ENCODE results near the gene TSPO2. TPM values are rescaled to one million over a fixed set of nuclear protein-coding genes. Genes with fewer than 3 reads are reported as not detected.

Gene TSPO2
- total and polyA plus RNA-seq, 2 of the 13 experiments (the other 11 are each of a cell fraction or from before 2014, with no cell fraction given) = 0.55 TPM; not detected in 1

DNA sequence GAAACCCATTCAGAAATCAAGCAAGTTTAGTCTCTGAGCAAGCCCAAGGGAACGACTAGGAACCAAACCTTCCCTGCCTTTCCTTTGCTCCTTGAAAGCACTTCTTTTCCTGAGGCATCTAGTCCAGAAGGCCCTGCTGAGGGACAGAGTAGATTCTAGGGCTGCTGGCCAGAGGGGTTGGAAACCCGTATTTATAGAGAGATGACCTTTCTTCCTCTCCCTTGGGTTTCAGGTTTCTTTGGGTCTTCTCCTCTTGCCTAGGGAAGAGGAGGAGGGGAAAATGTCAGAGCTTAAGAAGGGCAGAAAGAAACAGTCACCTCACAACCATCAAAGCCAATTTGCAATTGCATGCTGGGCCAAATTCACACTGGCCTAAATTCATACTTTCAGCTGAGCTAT, 16.5 kb downstream of the TSPO2 start:
- Histone ChIP-seq H3K36me3 (replicated peaks in 1 of 2; ENCODE audit: control insufficient read depth in 1 of 2, insufficient read depth in 2 of 2, low read length in 2 of 2) (peaks cover 6 to 7% of the 10 kb centered on the region in 2 experiments; a peak in 4 of 5 replicates), H3K4me1 (ENCODE audit: insufficient read depth, low read length) (peaks cover 73% of the 10 kb centered on the region), H3K4me3 (replicated peaks in 1 of 3; ENCODE audit: insufficient read depth in 1 of 3, low read depth in 2 of 3, low read length in 3 of 3) (no peak overlapping the region), H4K20me1 (ENCODE audit: insufficient read depth, low read length) (no peaks in the 10 kb centered on the region), H3K9me3 (ENCODE audit: low read length) (no peaks in the 10 kb centered on the region), H3K27me3 (ENCODE audit: control insufficient read depth in 1 of 2, insufficient read depth in 2 of 2, low read length in 2 of 2) (no peaks in the 10 kb centered on the region), H3K4me2 (ENCODE audit: low read depth, low read length) (no peak overlapping the region), H3K27ac (ENCODE audit: extremely low read length, insufficient read depth, low read length) (no peak overlapping the region), H3K9ac (ENCODE audit: insufficient read depth, low read depth, low read length) (no peak overlapping the region), H2AFZ (ENCODE audit: low read length) (no peak overlapping the region), H3K79me2 (ENCODE audit: insufficient read depth, low read length) (no peaks in the 10 kb centered on the region)
- 95% methylated on average over 2 of the region's 2 CpGs for WGBS (ENCODE audit: low lambda C conversion rate)
- ATAC-seq (no peak), FAIRE-seq (no peak), DNase-seq (ENCODE audit: low spot score) (no peak)
- BruUV-seq (replicated peaks) = no TSS peak
- TF ChIP-seq, protein P1, sequence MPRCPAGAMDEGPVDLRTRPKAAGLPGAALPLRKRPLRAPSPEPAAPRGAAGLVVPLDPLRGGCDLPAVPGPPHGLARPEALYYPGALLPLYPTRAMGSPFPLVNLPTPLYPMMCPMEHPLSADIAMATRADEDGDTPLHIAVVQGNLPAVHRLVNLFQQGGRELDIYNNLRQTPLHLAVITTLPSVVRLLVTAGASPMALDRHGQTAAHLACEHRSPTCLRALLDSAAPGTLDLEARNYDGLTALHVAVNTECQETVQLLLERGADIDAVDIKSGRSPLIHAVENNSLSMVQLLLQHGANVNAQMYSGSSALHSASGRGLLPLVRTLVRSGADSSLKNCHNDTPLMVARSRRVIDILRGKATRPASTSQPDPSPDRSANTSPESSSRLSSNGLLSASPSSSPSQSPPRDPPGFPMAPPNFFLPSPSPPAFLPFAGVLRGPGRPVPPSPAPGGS (CRISPR knock-in tag; IDR thresholded peaks at IDR 0.05) = no peak
- no peak for TF ChIP-seq ZBTB8A (CRISPR knock-in tag; IDR thresholded peaks at IDR 0.05; ENCODE audit: borderline replicate concordance, low read depth)
- intact Hi-C loops (cut with micrococcal nuclease; ENCODE audit: unreplicated experiment) = no loop called here
- POLR2A ChIA-PET = interaction anchor here (0.9 to 2.5 kb wide), 3 partner anchors 12 to 19 kb away, joined by 4 to 10 read pairs (median 5); partner anchors contain the start of genes NFYA, OARD1 and UNC5CL
- in situ Hi-C loops (cut with HindIII; ENCODE audit: extremely low pct_ligation_motif_present, low pct_unique_long_range_greater_than_20kb) = loop anchor here (10.0 kb wide), 1 partner anchor 526 kb away; no protein-coding TSS in a partner anchor
- CTCF ChIA-PET (ENCODE audit: low intra/inter-chr PET ratio, low total read pairs) = no interaction called here

DNA sequence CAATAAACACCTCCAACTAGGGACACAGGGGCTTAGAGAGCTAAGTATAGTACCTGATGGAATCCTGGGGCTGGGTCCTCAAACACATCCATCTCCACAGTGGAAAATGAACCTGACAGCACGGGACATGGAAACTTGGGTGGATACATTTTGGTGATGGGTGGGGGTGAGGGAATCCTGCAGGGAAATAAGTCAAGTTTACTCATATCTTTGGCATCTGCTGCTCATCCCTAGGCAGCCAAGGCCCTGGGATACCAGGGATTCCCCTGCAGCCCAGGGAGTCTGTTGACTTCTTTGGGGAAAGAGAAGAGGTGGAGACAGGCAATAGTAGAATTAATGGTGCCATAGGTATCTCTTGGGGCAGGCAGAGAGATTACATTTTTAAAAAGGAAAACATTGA, 17.3 kb downstream of the TSPO2 start:
- Histone ChIP-seq H2AFZ (ENCODE audit: low read length) (no peak overlapping the region), H3K9ac (ENCODE audit: insufficient read depth, low read depth, low read length) (no peak overlapping the region), H3K4me1 (ENCODE audit: insufficient read depth, low read length) (peaks cover 74% of the 10 kb centered on the region), H3K9me3 (ENCODE audit: low read length) (no peaks in the 10 kb centered on the region), H3K27ac (ENCODE audit: extremely low read length, insufficient read depth, low read length) (no peak overlapping the region), H3K79me2 (ENCODE audit: insufficient read depth, low read length) (no peaks in the 10 kb centered on the region), H3K4me3 (replicated peaks in 1 of 3; ENCODE audit: insufficient read depth in 1 of 3, low read depth in 2 of 3, low read length in 3 of 3) (no peak overlapping the region), H3K4me2 (ENCODE audit: low read depth, low read length) (no peak overlapping the region), H4K20me1 (ENCODE audit: insufficient read depth, low read length) (no peaks in the 10 kb centered on the region), H3K27me3 (ENCODE audit: control insufficient read depth in 1 of 2, insufficient read depth in 2 of 2, low read length in 2 of 2) (no peaks in the 10 kb centered on the region), H3K36me3 (replicated peaks in 1 of 2; ENCODE audit: control insufficient read depth in 1 of 2, insufficient read depth in 2 of 2, low read length in 2 of 2) (peaks cover 6 to 7% of the 10 kb centered on the region in 2 experiments; a peak in 4 of 5 replicates)
- in situ Hi-C loops (cut with HindIII; ENCODE audit: extremely low pct_ligation_motif_present, low pct_unique_long_range_greater_than_20kb) = loop anchor here (10.0 kb wide), 1 partner anchor 525 kb away; no protein-coding TSS in a partner anchor
- ChIA-PET POLR2A (interaction anchor here (0.8 to 2.5 kb wide), 3 partner anchors 13 to 20 kb away, joined by 3 to 10 read pairs (median 5); partner anchors contain the start of genes NFYA, OARD1 and UNC5CL), CTCF (ENCODE audit: low intra/inter-chr PET ratio, low total read pairs) (interaction anchor here (0.6 kb wide), 1 partner anchor 61 kb away, joined by 3 read pairs; no protein-coding TSS in a partner anchor)
- no TSS peak for BruUV-seq (replicated peaks)
- no peak for DNase-seq (ENCODE audit: low spot score)
- no peak for FAIRE-seq
- intact Hi-C loops (cut with micrococcal nuclease; ENCODE audit: unreplicated experiment) = no loop called here
- no peak for ATAC-seq
- WGBS (ENCODE audit: low lambda C conversion rate) = 92% methylated on average over 1 of the region's 1 CpG
- no peak for TF ChIP-seq SIN3A (IDR thresholded peaks at IDR 0.05; ENCODE audit: borderline replicate concordance, low read depth, low read length)
- TF ChIP-seq MEF2D (CRISPR knock-in tag; IDR thresholded peaks at IDR 0.05) = no peak
- no peak for TF ChIP-seq REXO4 (CRISPR knock-in tag; IDR thresholded peaks at IDR 0.05; ENCODE audit: borderline replicate concordance)
- TF ChIP-seq, protein P2, sequence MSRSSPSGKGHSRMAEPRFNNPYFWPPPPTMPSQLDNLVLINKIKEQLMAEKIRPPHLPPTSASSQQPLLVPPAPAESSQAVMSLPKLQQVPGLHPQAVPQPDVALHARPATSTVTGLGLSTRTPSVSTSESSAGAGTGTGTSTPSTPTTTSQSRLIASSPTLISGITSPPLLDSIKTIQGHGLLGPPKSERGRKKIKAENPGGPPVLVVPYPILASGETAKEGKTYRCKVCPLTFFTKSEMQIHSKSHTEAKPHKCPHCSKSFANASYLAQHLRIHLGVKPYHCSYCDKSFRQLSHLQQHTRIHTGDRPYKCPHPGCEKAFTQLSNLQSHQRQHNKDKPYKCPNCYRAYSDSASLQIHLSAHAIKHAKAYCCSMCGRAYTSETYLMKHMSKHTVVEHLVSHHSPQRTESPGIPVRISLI (CRISPR knock-in tag; IDR thresholded peaks at IDR 0.05; ENCODE audit: borderline replicate concordance) = no peak
- no peak for TF ChIP-seq KLF9 (CRISPR knock-in tag; IDR thresholded peaks at IDR 0.05; ENCODE audit: low read depth)
- no peak for TF ChIP-seq SMC3 (IDR thresholded peaks at IDR 0.05; ENCODE audit: low read length)
- TF ChIP-seq, protein P3, sequence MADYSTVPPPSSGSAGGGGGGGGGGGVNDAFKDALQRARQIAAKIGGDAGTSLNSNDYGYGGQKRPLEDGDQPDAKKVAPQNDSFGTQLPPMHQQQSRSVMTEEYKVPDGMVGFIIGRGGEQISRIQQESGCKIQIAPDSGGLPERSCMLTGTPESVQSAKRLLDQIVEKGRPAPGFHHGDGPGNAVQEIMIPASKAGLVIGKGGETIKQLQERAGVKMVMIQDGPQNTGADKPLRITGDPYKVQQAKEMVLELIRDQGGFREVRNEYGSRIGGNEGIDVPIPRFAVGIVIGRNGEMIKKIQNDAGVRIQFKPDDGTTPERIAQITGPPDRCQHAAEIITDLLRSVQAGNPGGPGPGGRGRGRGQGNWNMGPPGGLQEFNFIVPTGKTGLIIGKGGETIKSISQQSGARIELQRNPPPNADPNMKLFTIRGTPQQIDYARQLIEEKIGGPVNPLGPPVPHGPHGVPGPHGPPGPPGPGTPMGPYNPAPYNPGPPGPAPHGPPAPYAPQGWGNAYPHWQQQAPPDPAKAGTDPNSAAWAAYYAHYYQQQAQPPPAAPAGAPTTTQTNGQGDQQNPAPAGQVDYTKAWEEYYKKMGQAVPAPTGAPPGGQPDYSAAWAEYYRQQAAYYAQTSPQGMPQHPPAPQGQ (CRISPR knock-in tag; IDR thresholded peaks at IDR 0.05; ENCODE audit: borderline replicate concordance) = no peak
- no peak for TF ChIP-seq SP4 (CRISPR knock-in tag; IDR thresholded peaks at IDR 0.05)
- no peak for TF ChIP-seq ZNF747 (CRISPR knock-in tag; IDR thresholded peaks at IDR 0.05; ENCODE audit: borderline replicate concordance)
- TF ChIP-seq REPIN1 (CRISPR knock-in tag; IDR thresholded peaks at IDR 0.05; ENCODE audit: borderline replicate concordance, low read depth) = no peak
- no peak for TF ChIP-seq ARNTL (CRISPR knock-in tag; IDR thresholded peaks at IDR 0.05)

Data from HepG2 (cell line).